Suprapubic skin (tissue), 4 donors: ENCODE results near the gene HADH.

Experiments
- EP300 ChIP-seq: sonication (generic); formaldehyde crosslinking; IDR thresholded peaks from one replicate; pipeline ENCODE4 v1.6.1; 2017; ENCODE audit warnings: antibody characterized with exemption
- POLR2A ChIP-seq, 2 donors: fragments of 450-650 bp; IDR thresholded peaks; one replicate each; pipeline ENCODE4 v1.6.1; 2017; ENCODE audit warnings: antibody characterized with exemption in 2 of 2, mild to moderate bottlenecking in 2 of 2, moderate library complexity in 2 of 2
- POLR2AphosphoS5 ChIP-seq, 3 donors: sonication (generic); formaldehyde crosslinking; IDR thresholded peaks; one replicate each; pipeline ENCODE4 v1.6.1; 2017; ENCODE audit warnings: antibody characterized with exemption in 3 of 3
- TF ChIP-seq, protein P1 (sequence below), 2 donors: fragments of 200-600 bp in 1 of 2; fragments of 450-650 bp in 1 of 2; sonication (generic) in 1 of 2; IDR thresholded peaks; one replicate each; pipeline ENCODE4 v1.5.1; 2016 to 2019; ENCODE audit warnings: antibody characterized with exemption in 2 of 2, mild to moderate bottlenecking in 1 of 2, moderate library complexity in 1 of 2

DNA sequence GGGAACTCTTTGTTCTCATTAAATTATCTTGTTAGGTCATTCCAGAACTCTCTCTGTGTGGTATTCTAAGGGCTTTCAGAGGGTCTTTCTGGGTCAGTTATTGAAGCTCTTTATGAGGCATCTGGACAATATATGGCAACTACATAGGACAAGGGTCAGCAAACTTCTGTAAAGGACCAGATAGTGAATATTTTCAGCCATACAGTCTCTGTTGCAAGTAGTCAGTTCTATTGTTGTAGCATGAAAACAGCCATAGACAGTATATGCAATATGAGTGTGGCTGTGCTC is 35.1 kb downstream of the HADH start:
- TF ChIP-seq, protein P1, sequence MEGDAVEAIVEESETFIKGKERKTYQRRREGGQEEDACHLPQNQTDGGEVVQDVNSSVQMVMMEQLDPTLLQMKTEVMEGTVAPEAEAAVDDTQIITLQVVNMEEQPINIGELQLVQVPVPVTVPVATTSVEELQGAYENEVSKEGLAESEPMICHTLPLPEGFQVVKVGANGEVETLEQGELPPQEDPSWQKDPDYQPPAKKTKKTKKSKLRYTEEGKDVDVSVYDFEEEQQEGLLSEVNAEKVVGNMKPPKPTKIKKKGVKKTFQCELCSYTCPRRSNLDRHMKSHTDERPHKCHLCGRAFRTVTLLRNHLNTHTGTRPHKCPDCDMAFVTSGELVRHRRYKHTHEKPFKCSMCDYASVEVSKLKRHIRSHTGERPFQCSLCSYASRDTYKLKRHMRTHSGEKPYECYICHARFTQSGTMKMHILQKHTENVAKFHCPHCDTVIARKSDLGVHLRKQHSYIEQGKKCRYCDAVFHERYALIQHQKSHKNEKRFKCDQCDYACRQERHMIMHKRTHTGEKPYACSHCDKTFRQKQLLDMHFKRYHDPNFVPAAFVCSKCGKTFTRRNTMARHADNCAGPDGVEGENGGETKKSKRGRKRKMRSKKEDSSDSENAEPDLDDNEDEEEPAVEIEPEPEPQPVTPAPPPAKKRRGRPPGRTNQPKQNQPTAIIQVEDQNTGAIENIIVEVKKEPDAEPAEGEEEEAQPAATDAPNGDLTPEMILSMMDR (IDR thresholded peaks at IDR 0.05) = no peak
- TF ChIP-seq EP300 (no peak), POLR2AphosphoS5 (IDR thresholded peaks at IDR 0.05) (no peak), POLR2A (IDR thresholded peaks at IDR 0.05) (no peak)
